Activated CD4-positive, alpha-beta T cell treated with anti-CD3 and anti-CD28 coated beads, Interleukin-2, Interleukin-6, amounts not matched to agents 100 ng/mL and 50 ng/mL, durations not matched to agents 16 hours and 8 hours (primary cell): ENCODE data around the gene S100A14.
A peak's percentile ranks its signal among the peaks of the same experiment; 100 is the strongest.
"Not testable (repeated sequence)": the region's sequence is repeated elsewhere in the genome, so short reads cannot be mapped to it uniquely, and the experiment has no call there.

Experiments
- DNase-seq: peaks from one replicate; pipeline ENCODE4 v3.0.0-alpha.2; 2020

S100A14 gene

GRCh38 chr1:153616144-153616916 is at the start of gene S100A14:
Gene S100A14, minus strand, starts transcription at chr1:153616325. Its CDS starts 467 bp downstream, at chr1:153615858.
- DNase-seq = no peak

GRCh38 chr1:153663211-153663610 is 47.1 kb upstream of the S100A14 start:
- no peak for DNase-seq

GRCh38 chr1:153662269-153662668 is 46.1 kb upstream of the S100A14 start:
- DNase-seq = no peak

DNA sequence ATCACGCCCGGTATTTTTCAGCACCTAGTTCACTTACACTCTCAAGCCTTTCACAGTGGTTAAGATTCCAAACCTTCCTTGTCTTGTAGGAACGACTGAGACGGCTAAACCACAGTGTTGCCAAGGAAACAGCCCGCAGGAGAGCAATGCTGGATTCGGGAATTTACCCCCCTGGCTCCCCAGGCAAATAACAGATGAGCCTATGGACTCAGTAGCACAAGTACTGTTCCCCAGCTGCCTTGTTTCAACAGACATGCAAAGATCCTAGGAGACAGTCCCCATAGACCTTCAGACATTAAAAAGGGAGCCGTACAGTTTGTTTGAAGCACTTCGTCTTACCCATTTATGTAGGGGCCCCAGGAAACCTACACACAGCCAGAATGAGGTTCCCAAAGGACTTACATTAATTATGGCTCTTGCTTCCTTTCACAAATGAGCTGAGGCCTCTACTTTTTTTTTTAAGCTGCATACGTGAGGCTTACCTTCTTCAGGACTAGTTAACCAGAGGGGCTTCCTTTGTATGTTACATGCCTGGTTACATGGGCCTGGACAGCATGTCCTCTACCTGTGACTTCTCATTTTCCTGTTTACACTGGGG is 45.1 kb upstream of the S100A14 start:
- no peak for DNase-seq

DNA sequence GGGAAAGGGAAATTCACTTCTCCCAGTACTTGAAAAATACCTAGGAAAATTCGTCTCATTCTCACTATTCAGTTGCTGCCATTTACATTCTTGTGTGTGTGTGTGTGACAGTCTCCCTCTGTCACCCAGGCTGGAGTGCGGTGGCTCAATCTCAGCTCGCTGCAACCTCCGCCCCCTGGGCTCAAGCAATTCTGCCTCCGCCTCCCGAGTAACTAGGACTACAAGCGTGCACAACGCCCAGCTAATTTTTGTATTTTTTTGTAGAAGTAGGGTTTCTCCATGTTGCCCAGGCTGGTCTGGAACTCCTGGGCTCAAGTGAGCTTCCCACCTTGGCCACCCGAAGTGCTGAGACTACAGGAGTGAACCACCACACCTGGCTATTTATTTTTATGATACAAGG is 43.5 kb upstream of the S100A14 start:
- DNase-seq = no peak

GRCh38 chr1:153659175-153659534 is 43.0 kb upstream of the S100A14 start:
- DNase-seq = no peak

- peak; percentile 95 for DNase-seq
Measured at GRCh38 chr1:153658400-153659174, 42.5 kb upstream of the S100A14 start, which contains the start of gene SNAPIN. Gene SNAPIN, plus strand, starts transcription at chr1:153658703. Its CDS starts 41 bp downstream, at chr1:153658744.

DNA sequence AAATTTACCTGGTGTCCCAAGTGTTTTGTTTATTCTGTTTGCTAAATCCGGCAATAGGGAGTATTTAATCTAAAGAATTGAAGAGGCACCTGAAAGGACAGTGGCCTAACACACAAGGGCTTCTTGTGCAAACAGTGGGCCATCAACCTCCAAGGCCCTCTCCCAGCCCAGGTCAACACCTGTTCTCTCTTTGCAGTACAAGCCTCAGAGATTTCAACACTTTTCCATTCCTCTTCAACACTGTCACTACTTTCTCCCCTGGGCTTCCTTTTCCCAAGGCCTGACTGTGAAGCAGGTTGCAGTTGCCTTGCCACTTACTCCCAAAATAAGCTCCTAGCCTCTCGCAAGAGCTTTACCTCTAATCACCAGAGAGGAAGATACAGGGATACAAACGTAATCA is 39.2 kb upstream of the S100A14 start:
- DNase-seq = no peak

DNA sequence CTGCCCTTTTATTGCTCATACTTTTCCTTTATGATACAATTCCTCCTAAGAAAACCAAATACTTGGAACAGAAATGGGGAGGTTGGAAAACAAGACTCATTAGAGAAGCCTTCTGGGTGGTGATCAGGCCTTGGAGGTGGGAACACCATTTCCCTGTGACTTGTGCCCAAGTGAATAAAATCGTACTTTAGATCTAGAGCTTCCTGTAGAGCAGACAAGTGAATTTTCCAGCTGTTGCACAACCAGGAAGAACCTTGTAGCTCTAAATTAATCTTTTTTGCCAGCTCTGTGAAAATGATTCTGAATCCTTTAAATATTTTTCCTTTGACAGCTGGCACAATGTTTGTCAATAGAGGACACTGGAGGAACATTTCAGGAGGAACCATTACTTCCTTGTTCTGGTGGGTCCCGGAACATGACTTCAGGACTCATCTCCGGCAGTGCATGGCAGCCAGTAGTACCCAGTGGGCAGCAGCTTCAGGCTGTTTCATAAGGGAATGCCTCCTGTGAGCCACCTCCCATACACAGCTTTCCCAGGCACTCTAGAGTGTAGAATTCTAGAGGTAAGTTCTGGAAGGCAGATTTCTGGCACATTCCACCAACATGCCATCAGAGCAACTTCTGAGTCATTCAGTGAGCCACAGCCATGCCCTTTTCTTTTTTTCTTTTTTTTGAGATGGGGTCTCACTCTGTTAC is 36.8 kb upstream of the S100A14 start:
- DNase-seq = no peak

GRCh38 chr1:153651771-153652170 is 35.6 kb upstream of the S100A14 start:
- DNase-seq = no peak

- DNase-seq = no peak
Measured at GRCh38 chr1:153649863-153650235, 33.7 kb upstream of the S100A14 start.

GRCh38 chr1:153649137-153649862 is 33.2 kb upstream of the S100A14 start:
- no peak for DNase-seq

- DNase-seq = no peak
Measured at GRCh38 chr1:153648000-153648643, 32.0 kb upstream of the S100A14 start.

DNA sequence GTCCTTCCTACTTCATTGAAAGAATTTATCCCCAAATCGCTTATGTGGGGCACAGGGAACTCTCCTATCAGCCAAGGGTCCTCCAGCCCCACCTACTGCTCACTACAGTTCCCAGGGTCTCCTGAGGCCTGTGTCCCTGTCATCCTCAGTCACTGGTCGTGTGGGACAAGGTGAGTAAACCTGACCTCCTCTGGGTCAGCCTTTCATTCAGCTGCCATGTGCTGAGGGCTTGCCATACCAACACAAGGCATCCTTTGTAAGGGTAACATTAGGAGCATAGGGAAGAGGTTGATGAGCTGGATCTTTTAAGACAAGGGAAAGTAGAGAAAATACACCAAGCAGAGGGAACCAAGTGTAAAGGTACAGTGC is 31.2 kb upstream of the S100A14 start:
- DNase-seq = no peak

DNA sequence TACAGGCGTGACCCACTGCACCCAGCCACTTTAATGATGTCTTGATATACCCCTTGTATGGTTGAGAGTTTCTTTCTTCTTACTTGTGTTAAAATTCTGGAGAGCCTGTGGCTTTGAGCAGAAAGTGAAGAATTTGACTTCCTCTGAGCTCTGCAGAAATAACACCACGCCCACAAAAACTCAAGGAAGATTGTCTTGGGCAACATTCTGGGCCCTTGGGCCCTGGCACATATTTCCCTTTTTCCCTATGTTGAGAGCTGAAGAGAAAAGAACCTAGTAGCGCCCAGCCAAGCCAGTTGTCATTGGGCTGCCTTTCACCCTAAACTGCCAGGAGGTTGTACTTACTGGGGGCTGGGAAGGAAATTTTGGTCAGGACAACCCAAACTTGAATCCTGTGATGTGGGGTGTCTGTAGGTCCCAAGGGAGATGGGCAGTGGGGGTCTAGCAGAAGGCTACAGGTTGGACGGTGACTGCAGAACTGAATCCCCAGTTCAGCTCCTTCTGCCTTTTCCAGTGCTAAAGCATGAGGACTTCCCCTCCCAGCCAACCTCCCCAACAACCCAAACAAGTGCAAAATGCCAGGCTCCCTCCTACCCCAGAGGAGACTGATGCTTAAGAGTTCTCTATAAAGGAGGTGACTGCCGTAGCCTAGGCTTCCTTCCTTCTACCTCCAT is 30.7 kb upstream of the S100A14 start:
- no peak for DNase-seq

- DNase-seq = no peak
Measured at GRCh38 chr1:153643816-153644215, 27.7 kb upstream of the S100A14 start.

DNA sequence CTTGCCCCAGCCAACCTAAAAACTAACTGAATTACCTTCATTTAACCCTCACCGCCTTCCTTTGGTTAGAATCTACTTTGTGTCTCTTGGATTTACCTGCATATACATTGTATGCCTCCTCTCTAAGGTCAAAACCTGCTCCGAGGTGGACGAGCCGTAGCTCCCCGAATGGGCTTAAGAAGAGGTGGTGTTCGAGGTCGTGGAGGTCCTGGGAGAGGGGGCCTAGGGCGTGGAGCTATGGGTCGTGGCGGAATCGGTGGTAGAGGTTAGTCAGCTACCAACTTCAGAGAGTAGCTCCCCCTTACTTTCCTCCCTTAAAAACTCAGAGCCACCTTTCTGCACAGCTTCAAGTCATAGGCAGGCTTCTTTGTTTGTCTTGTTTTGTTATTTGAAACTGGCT is 27.0 kb upstream of the S100A14 start:
- no peak for DNase-seq

DNA sequence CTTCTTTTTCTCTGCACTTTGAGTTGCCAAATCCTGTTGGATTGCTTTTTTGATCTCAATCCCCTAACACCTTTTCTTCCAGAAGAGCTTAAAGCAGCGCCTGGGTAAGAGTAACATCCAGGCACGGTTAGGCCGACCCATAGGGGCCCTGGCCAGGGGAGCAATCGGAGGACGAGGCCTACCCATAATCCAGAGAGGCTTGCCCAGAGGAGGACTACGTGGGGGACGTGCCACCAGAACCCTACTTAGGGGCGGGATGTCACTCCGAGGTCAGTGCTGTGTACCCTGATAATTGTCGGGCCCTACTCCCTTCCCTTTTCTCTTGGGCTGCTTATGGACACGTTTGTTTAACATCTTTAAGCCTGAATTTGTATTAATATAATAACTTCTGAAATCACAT is 26.0 kb upstream of the S100A14 start:
- DNase-seq = no peak

DNA sequence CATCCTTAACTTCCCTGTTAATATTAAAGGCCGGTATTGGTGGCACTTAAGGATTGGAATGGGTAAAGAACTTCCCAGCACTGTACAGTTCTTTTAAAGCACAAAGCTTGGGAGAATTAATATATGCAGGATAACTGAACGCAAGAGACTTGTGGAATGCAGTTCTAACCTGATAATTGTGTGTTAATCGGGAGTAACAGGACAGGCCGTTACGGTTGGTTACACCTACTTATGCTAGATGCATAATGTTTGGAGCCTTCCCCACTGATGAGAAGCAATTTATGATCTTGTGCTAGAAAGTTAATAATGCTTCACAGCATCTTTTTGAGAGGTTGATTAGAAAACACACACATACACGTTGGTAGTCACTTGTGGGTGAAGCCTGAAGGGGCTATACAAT is 24.7 kb upstream of the S100A14 start:
- no peak for DNase-seq

DNA sequence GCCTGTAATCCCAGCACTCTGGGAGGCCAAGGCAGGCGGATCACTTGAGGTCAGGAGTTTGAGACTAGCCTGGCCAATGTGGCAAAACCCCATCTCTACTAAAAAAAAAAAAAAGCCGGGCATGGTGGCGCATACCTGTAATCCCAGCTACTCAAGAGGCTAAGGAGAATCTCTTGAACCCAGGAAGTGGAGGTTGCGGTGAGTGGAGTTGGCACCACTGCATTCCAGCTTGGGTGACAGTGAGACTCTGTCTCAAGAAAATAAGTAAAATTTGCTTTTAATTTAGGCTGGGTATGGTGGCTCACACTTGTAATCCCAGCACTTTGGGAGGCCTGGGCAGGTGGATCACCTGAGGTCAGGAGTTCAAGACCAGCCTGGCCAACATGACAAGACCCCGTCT is 24.1 kb upstream of the S100A14 start:
- not testable (repeated sequence) for DNase-seq

DNA sequence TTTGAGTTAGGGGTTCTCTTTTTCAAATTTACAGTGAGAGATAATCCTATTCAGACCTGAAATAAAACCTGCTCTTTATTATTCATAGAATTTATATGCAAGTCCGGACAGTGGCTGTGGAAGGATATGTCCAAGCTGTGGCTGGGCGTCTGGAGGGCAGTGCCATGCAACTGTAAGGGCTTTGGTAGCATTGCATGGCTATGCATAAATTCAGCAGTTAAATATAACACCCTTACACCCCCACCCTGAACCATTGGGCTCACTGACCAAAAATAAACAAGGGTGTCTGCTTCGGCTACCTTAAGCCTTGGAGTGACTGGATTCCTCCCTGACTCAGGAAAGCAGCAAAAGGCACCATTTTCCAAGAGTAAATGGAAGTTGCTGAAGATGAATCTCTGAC is 23.2 kb upstream of the S100A14 start:
- no peak for DNase-seq

- DNase-seq = no peak
Measured at GRCh38 chr1:153638261-153638660, 22.1 kb upstream of the S100A14 start.
